Measurements from ENCODE around the gene ATP10A.
A peak's percentile ranks its signal among the peaks of the same experiment; 100 is the strongest.

The ATP10A gene

DNA sequence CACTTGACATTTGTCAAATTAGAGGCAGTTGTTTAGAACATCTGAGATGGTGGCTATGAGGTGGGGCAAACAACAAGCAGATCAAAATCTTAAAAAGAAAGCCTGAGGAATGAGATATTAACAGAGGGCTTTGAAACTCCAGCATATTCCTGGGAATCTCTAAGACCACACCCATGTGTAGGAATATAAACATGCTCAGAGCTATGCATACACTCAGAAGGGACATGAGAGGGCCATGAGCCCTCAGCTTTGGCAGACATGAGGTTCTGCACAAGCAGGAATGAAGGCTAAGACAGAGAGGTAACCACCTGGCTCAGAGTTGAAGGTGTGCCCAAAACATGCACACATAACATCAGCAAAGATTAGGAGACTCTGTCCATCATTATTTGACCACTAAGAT lies 37.9 kb downstream of the ATP10A start:
- no peak overlapping the region for H3K27ac Mint-ChIP-seq (ENCODE audit: low read depth)
- no peaks in the 10 kb centered on the region for H3K27me3 Mint-ChIP-seq
- H3K4me3 Mint-ChIP-seq = no peak overlapping the region
- DNase-seq (ENCODE audit: low spot score in 2 of 2) (no peak), ATAC-seq (replicated peaks; ENCODE audit: extremely low read depth, poor library complexity, severe bottlenecking) (no peak)
- H3K36me3 Mint-ChIP-seq (ENCODE audit: insufficient read depth) = peaks cover 4% of the 10 kb centered on the region
- peaks cover 17% of the 10 kb centered on the region for H3K9me3 Mint-ChIP-seq
- peaks cover 12% of the 10 kb centered on the region for H3K4me1 Mint-ChIP-seq

DNA sequence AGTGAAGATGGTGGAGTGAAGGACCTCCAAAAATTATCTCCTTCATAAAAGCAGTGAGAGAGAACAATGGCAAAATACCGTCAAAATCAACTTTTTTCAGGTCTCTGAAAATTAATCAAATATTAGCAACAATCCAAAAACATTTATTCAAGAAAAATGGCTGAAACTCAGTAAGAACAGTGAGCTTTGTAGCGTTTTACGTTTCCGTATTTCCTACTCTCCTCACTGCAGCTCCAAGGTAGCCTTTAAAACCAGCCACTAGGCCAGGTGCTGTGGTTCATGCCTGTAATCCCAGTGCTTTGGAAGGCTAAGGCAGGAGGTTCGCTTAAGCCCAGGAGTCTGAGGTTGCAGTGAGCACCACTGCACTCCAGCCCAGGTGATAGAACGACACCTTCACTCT lies 38.5 kb downstream of the ATP10A start:
- peaks cover 17% of the 10 kb centered on the region for H3K9me3 Mint-ChIP-seq
- no peak for DNase-seq (ENCODE audit: low spot score in 2 of 2)
- no peak for ATAC-seq (replicated peaks; ENCODE audit: extremely low read depth, poor library complexity, severe bottlenecking)
- no peak overlapping the region for H3K27ac Mint-ChIP-seq (ENCODE audit: low read depth)
- H3K27me3 Mint-ChIP-seq = no peaks in the 10 kb centered on the region
- H3K4me3 Mint-ChIP-seq = no peak overlapping the region
- H3K4me1 Mint-ChIP-seq = peaks cover 12% of the 10 kb centered on the region
- peaks cover 4% of the 10 kb centered on the region for H3K36me3 Mint-ChIP-seq (ENCODE audit: insufficient read depth)

DNA sequence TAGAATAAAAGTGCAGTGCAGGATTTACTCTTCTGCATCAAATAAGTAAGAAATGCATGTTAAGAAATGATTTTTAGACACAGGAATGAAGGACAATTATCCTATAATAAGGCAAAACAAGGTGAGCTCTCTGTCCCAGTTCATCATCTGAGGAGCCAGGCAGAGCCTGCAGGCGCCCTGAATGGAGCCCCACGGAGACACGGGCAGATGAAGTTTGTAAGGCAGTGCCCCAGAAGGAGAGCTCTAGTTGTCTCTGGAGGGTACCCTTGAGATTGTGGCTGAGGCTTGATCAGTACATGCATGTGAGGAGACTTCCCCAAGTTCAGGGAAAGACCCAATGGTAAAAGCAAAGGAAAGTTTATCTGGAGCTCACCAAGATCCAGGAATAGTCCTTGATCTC lies 50.3 kb downstream of the ATP10A start:
- Mint-ChIP-seq H3K4me1 (peaks cover 35% of the 10 kb centered on the region), H3K4me3 (no peak overlapping the region), H3K9me3 (no peaks in the 10 kb centered on the region), H3K36me3 (ENCODE audit: insufficient read depth) (peaks cover 2% of the 10 kb centered on the region), H3K27me3 (no peaks in the 10 kb centered on the region), H3K27ac (ENCODE audit: low read depth) (no peak overlapping the region)
- no peak for ATAC-seq (replicated peaks; ENCODE audit: extremely low read depth, poor library complexity, severe bottlenecking)
- no peak for DNase-seq (ENCODE audit: low spot score in 2 of 2)

DNA sequence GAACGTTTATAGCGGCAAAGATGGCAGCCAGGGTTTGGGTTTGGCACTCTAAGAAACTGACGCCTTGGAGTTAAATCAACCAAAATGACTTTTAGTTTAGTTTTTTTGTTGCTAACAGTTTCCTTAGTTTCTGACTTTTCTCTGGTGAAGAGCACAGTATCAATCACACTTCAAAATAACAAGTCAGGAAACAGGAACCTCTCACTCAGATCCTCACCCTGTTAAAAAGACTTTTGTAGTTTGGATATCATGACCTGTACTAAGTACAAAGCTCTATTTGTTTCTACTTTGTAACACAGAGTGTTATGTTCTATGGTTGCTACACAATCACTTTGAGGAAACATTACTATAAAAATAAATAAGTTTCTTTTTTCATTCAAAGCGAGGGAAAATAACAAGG lies 51.1 kb downstream of the ATP10A start:
- peaks cover 35% of the 10 kb centered on the region for H3K4me1 Mint-ChIP-seq
- ATAC-seq (replicated peaks; ENCODE audit: extremely low read depth, poor library complexity, severe bottlenecking) (peak; percentile 31), DNase-seq (ENCODE audit: low spot score in 2 of 2) (no peak)
- peak overlapping the region; percentile 41 for H3K27ac Mint-ChIP-seq (ENCODE audit: low read depth)
- no peaks in the 10 kb centered on the region for H3K27me3 Mint-ChIP-seq
- H3K9me3 Mint-ChIP-seq = no peaks in the 10 kb centered on the region
- H3K36me3 Mint-ChIP-seq (ENCODE audit: insufficient read depth) = peaks cover 2% of the 10 kb centered on the region
- H3K4me3 Mint-ChIP-seq = peak overlapping the region; percentile 74

DNA sequence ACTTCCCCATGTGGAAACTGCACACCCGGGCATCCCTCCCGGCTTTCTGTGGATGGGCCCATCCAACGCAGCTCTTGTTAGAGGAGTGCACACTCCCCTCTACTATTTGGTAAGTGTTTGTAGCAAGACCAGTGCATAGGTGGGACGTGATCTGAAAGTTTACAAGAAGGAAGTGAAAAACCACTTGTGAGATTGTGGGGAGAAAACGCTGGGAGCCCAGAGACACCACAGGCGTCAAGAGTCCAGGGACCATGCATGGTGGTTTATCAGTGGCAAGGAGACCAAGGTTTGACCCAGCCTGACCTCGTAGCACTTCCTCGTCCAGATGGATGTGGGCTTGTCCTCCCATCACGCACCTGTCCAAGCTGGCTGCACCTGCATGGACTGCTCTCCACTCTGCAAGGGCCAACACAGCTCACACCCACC lies 51.6 kb downstream of the ATP10A start:
- Mint-ChIP-seq H3K27me3 (no peaks in the 10 kb centered on the region), H3K4me3 (peak overlapping the region; percentile 74), H3K9me3 (no peaks in the 10 kb centered on the region), H3K27ac (ENCODE audit: low read depth) (peak overlapping the region; percentile 41), H3K36me3 (ENCODE audit: insufficient read depth) (peaks cover 2% of the 10 kb centered on the region), H3K4me1 (peaks cover 35% of the 10 kb centered on the region)
- DNase-seq (ENCODE audit: low spot score in 2 of 2) (no peak), ATAC-seq (replicated peaks; ENCODE audit: extremely low read depth, poor library complexity, severe bottlenecking) (peak; percentile 58)

DNA sequence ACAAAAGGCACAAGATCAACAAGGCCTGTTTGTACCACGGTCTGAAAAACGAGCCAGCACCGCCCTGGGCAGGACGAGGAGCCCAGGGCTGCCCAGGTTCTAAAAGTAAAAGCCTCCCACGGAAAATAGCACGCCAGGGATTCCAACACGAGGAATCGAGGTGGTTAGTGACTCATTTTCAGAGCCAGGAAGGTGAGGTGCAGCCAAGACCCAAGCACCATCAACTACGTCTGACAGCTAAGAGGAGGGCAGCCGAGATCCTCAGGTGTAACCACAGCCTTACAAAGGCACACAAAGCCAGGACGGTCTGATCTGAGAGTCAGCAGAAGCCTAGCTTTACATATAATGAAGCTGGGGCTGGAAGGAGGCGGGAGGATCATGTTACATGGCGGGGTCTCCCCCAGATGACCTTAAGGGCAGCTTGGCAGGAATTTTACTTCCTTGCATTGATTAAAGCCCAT lies 52.5 kb downstream of the ATP10A start:
- Mint-ChIP-seq H3K4me1 (peaks cover 35% of the 10 kb centered on the region), H3K9me3 (no peaks in the 10 kb centered on the region), H3K4me3 (peak overlapping the region; percentile 74), H3K27me3 (no peaks in the 10 kb centered on the region), H3K27ac (ENCODE audit: low read depth) (peak overlapping the region; percentile 81), H3K36me3 (ENCODE audit: insufficient read depth) (peaks cover 2% of the 10 kb centered on the region)
- DNase-seq (ENCODE audit: low spot score in 2 of 2) (no peak), ATAC-seq (replicated peaks; ENCODE audit: extremely low read depth, poor library complexity, severe bottlenecking) (peak; percentile 63)

DNA sequence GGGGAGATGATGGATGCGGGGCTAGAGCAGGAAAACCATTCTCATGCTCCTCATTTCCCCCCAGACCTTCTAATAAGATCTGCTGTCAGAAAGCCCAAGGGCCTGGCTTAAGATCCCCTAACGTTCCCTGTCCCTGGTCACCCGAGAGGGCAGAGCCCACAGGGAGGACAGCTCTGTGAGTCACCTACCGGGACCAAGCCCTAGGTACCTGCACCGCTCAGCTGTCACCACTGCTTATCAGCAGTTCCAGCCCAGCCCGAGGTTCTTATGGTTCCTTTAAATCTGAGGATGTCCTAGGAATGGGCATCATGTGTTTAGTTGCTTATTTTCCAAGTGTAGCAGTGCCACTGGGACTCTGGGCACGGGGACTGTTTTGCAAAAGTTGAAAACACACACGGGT lies 53.0 kb downstream of the ATP10A start:
- DNase-seq (ENCODE audit: low spot score in 2 of 2) = no peak
- Mint-ChIP-seq H3K9me3 (no peaks in the 10 kb centered on the region), H3K27me3 (no peaks in the 10 kb centered on the region), H3K4me1 (peaks cover 35% of the 10 kb centered on the region), H3K27ac (ENCODE audit: low read depth) (no peak overlapping the region), H3K36me3 (ENCODE audit: insufficient read depth) (peaks cover 2% of the 10 kb centered on the region), H3K4me3 (peak overlapping the region; percentile 74)
- no peak for ATAC-seq (replicated peaks; ENCODE audit: extremely low read depth, poor library complexity, severe bottlenecking)

DNA sequence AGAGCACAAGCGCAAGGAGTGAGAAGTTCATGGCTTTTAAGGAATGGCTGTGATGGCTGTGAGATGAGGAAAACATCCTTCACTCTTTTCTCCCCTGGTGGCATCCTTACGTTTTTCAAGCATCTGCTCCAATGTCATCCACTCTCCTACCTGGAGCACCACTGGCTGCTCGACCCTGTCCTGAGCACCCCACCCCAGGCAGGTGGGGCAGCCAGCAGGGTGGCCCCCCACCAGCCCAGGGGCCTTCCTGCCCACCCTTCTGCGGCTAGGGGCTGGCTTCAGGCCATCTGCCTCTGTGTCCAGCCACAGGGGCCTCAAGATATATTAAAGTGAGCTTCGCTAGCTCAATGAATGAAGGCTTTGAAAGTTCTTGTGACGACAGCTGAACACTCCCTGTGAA lies 56.1 kb downstream of the ATP10A start:
- Mint-ChIP-seq H3K27ac (ENCODE audit: low read depth) (no peak overlapping the region), H3K9me3 (no peaks in the 10 kb centered on the region)
- ATAC-seq (replicated peaks; ENCODE audit: extremely low read depth, poor library complexity, severe bottlenecking) = no peak

DNA sequence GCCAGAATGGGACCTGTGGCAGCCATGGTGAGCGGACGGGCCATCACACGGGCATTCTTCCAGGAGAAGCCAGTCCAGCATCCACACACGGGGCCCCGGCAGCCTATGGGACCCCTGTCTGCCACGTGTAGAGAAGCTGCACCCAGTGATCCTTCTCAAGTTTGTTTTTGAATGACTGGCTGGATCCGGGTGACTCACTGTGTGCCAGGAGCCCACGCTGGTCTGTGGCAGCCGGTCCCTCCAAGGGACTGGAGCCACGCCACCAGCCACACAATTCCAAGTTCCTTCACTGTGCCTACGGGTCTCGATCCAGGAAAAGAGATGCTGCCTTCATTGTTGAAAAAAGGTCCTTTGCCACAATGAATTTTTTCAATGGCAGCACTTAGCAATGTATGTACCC lies 58.1 kb downstream of the ATP10A start:
- peaks cover 4% of the 10 kb centered on the region for H3K4me1 Mint-ChIP-seq
- no peaks in the 10 kb centered on the region for H3K9me3 Mint-ChIP-seq
- ATAC-seq (replicated peaks; ENCODE audit: extremely low read depth, poor library complexity, severe bottlenecking) (no peak), DNase-seq (ENCODE audit: low spot score in 2 of 2) (no peak)
- no peak overlapping the region for H3K4me3 Mint-ChIP-seq
- H3K27ac Mint-ChIP-seq (ENCODE audit: low read depth) = no peak overlapping the region
- no peaks in the 10 kb centered on the region for H3K27me3 Mint-ChIP-seq
- no peaks in the 10 kb centered on the region for H3K36me3 Mint-ChIP-seq (ENCODE audit: insufficient read depth)

More for the DNA sequence above, 56.1 kb downstream of the ATP10A start:
- H3K4me3 Mint-ChIP-seq = no peak overlapping the region
- H3K27me3 Mint-ChIP-seq = no peaks in the 10 kb centered on the region
- H3K36me3 Mint-ChIP-seq (ENCODE audit: insufficient read depth) = peaks cover 2% of the 10 kb centered on the region
- peaks cover 16% of the 10 kb centered on the region for H3K4me1 Mint-ChIP-seq
- DNase-seq (ENCODE audit: low spot score in 2 of 2) = no peak

DNA sequence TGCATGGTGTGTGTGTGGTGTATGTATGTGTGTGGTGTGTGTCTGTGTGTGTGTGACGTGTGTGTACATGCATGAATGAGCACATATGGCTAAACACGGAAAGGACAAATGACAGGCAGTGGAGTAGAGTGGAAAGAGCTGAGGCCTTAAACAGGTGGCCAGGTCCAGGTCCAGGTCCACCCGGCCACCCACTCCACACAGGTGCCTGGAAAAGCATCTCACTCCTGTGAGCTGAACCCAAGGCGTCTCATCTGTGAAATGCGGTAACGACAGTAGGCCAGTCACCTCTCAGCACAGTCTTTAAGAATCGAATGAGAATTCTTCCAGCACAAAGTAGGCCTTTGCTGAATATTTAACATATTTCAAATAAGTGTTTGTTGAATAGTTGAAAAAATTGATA lies 58.7 kb downstream of the ATP10A start:
- Mint-ChIP-seq H3K4me3 (no peak overlapping the region), H3K27ac (ENCODE audit: low read depth) (no peak overlapping the region), H3K4me1 (peaks cover 4% of the 10 kb centered on the region), H3K36me3 (ENCODE audit: insufficient read depth) (no peaks in the 10 kb centered on the region), H3K27me3 (no peaks in the 10 kb centered on the region), H3K9me3 (no peaks in the 10 kb centered on the region)
- no peak for ATAC-seq (replicated peaks; ENCODE audit: extremely low read depth, poor library complexity, severe bottlenecking)
- no peak for DNase-seq (ENCODE audit: low spot score in 2 of 2)

DNA sequence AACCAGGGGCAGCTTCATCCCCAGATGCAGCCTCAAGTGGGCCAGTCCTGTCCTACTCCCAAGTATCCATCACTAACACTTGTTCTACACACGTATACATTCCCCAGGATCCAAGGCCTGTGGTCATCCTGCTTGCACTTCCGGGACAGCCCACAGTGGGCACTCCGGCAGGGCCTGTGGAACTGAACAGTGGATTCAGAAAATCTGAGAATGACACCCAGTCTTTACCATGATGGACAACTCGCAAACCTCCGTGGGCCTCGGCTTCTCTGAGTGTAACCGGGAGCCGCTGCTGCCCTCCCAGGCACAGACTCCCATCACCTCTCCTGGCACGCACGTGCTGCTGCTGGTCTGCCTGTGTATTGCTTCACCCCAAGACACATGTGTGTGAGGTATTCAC lies 59.6 kb downstream of the ATP10A start:
- Mint-ChIP-seq H3K27me3 (no peaks in the 10 kb centered on the region), H3K4me3 (no peak overlapping the region), H3K27ac (ENCODE audit: low read depth) (no peak overlapping the region), H3K9me3 (no peaks in the 10 kb centered on the region), H3K36me3 (ENCODE audit: insufficient read depth) (no peaks in the 10 kb centered on the region), H3K4me1 (peaks cover 4% of the 10 kb centered on the region)
- ATAC-seq (replicated peaks; ENCODE audit: extremely low read depth, poor library complexity, severe bottlenecking) (no peak), DNase-seq (ENCODE audit: low spot score in 2 of 2) (no peak)

DNA sequence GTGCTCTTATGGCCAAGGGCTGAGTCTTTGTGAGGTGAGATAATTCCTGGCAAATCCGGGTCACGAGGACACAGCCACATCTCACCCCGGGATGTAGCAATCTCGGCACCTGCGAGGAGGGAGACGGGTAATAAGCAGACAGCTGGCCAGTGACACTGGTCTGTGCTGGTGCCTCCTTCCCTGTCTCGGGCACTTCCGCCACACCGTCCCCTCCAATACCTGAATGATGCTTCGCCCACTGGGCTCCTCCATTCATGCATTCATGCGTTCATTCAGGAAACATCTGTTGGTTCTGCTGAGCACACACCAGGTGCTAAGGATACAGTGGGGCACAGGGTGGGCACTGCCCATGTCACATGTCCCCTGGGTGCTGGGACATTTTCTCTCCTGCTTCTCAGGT lies 60.1 kb downstream of the ATP10A start:
- Mint-ChIP-seq H3K9me3 (no peaks in the 10 kb centered on the region), H3K4me1 (peaks cover 4% of the 10 kb centered on the region), H3K4me3 (no peak overlapping the region), H3K36me3 (ENCODE audit: insufficient read depth) (no peaks in the 10 kb centered on the region), H3K27ac (ENCODE audit: low read depth) (no peak overlapping the region), H3K27me3 (no peaks in the 10 kb centered on the region)
- no peak for ATAC-seq (replicated peaks; ENCODE audit: extremely low read depth, poor library complexity, severe bottlenecking)
- no peak for DNase-seq (ENCODE audit: low spot score in 2 of 2)

DNA sequence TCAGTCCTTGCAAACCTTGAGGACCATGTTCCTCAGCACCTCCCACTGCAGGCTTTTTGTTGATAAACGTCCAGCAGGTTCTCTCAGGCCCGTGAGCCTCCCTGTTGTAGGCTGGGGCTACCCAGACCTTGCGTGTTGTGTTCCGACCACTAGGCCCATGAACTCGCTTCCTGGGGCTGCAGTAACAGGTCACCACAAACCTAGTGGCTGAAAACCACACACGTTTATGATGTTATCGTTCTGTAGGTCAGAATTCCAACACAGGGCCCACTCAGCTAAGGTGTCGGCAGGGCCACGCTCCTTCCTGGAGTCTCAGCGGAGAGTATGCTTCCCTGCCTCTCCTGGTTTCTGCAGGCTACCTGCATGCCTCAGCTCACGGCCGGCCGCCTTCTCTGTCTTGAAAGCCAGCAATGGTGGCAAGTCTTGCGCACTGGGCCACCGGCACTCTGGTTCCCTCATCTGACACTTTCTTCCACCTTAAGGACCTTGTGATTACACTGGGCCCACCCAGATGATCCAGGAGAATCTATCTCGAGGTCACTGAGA lies 60.8 kb downstream of the ATP10A start:
- H3K27ac Mint-ChIP-seq (ENCODE audit: low read depth) = peak overlapping the region; percentile 21
- DNase-seq (ENCODE audit: low spot score in 2 of 2) (no peak), ATAC-seq (replicated peaks; ENCODE audit: extremely low read depth, poor library complexity, severe bottlenecking) (no peak)
- H3K36me3 Mint-ChIP-seq (ENCODE audit: insufficient read depth) = no peaks in the 10 kb centered on the region
- no peaks in the 10 kb centered on the region for H3K27me3 Mint-ChIP-seq
- H3K4me1 Mint-ChIP-seq = peaks cover 4% of the 10 kb centered on the region
- H3K4me3 Mint-ChIP-seq = no peak overlapping the region
- H3K9me3 Mint-ChIP-seq = no peaks in the 10 kb centered on the region

All from central memory CD8-positive, alpha-beta T cell (primary cell).